Lower leg skin (tissue), 4 donors: Measurements from ENCODE around the gene METTL6. TPM values are rescaled to one million over a fixed set of nuclear protein-coding genes. Genes with fewer than 3 reads are reported as not detected.

Experiments used
- DNase-seq, 2 donors: peaks; one replicate each; pipeline ENCODE4 v3.0.0-alpha.2; 2019; ENCODE audit warnings: low spot score in 2 of 2
- H3K4me3 ChIP-seq: fragments of 200-600 bp; sonication (generic); 2 replicates; pipeline ENCODE4 v1.5.1; 2017; ENCODE audit warnings: mild to moderate bottlenecking, low read depth; ENCODE audit not compliant: poor library complexity, severe bottlenecking
- POLR2A ChIP-seq, 2 donors: fragments of 450-650 bp; IDR thresholded peaks; one replicate each; pipeline ENCODE4 v1.6.1; 2016 to 2017; ENCODE audit warnings: antibody characterized with exemption in 2 of 2, mild to moderate bottlenecking in 1 of 2, moderate library complexity in 1 of 2
- WGBS, 2 donors: methylation state at CpG; one replicate each; pipeline ENCODE4 v1.1.5; 2018; 5-methylcytosine and 5-hydroxymethylcytosine counted together
- intact Hi-C: fragments of 100-400 bp; cut with DNase I; formaldehyde crosslinking; loops from one replicate; pipeline ENCODE4 v1.15.0; 2023; ENCODE audit warnings: low total_unique reads
- total RNA-seq, 4 donors: library from RNA; depleted of rRNA; stranded (reverse); fragments of >200 nt; gene quantifications; one replicate each; pipeline ENCODE4 v1.1.0, GENCODE V29; 2016
- TF ChIP-seq, protein P1 (sequence below), 3 donors: fragments of 450-650 bp; IDR thresholded peaks; one replicate each; pipeline ENCODE4 v1.5.1; 2016; ENCODE audit warnings: antibody characterized with exemption in 3 of 3, mild to moderate bottlenecking in 3 of 3, moderate library complexity in 2 of 3

The METTL6 gene
- total RNA-seq, 4 donors from 2014 or later = 4.9 to 15.2 (median 7.9) TPM

DNA sequence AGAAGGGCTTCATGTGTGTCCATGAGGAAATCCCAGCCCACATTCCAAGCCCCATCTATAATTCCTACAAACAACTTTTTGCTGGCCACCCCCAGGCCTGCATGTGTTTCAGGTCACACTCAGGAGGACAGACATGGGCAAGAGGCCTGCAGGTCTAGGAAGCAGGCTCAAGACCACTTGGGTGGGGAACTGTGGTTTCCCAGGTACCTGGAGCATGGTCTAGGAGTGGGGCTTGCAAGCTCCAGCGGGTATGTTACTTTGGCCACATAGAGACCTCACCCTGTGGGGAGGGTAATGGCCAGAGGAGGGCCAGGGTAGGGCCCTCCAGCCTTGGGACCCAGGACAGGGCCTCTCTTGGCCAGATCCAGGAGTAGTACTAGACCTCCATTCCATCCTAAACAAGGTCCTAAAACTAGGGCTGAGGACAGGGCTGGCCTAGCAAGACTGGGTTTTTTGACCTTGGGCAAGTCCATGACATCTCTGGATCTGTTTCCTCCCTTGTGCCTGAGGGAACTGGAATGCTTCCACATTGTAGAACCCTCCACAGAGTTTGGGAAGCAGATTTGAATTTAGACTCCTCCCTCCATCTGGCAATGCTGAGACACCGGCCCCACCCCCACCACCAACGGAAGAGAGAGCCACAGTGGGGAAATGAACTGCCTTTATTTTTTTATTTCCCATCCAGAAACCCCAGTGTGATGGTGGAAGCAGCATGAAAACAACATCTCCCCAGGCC lies 22.3 kb upstream of the METTL6 start:
- WGBS, 2 donors = 74 to 90% methylated on average over 3 of the region's 3 CpGs
- TF ChIP-seq, protein P1, sequence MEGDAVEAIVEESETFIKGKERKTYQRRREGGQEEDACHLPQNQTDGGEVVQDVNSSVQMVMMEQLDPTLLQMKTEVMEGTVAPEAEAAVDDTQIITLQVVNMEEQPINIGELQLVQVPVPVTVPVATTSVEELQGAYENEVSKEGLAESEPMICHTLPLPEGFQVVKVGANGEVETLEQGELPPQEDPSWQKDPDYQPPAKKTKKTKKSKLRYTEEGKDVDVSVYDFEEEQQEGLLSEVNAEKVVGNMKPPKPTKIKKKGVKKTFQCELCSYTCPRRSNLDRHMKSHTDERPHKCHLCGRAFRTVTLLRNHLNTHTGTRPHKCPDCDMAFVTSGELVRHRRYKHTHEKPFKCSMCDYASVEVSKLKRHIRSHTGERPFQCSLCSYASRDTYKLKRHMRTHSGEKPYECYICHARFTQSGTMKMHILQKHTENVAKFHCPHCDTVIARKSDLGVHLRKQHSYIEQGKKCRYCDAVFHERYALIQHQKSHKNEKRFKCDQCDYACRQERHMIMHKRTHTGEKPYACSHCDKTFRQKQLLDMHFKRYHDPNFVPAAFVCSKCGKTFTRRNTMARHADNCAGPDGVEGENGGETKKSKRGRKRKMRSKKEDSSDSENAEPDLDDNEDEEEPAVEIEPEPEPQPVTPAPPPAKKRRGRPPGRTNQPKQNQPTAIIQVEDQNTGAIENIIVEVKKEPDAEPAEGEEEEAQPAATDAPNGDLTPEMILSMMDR (IDR thresholded peaks at IDR 0.05) = no peak
- TF ChIP-seq POLR2A (IDR thresholded peaks at IDR 0.05) = no peak
- peak in 1 of 2 donors; percentile 57 for DNase-seq
- no peak overlapping the region for H3K4me3 ChIP-seq
- intact Hi-C loops = no loop called here

DNA sequence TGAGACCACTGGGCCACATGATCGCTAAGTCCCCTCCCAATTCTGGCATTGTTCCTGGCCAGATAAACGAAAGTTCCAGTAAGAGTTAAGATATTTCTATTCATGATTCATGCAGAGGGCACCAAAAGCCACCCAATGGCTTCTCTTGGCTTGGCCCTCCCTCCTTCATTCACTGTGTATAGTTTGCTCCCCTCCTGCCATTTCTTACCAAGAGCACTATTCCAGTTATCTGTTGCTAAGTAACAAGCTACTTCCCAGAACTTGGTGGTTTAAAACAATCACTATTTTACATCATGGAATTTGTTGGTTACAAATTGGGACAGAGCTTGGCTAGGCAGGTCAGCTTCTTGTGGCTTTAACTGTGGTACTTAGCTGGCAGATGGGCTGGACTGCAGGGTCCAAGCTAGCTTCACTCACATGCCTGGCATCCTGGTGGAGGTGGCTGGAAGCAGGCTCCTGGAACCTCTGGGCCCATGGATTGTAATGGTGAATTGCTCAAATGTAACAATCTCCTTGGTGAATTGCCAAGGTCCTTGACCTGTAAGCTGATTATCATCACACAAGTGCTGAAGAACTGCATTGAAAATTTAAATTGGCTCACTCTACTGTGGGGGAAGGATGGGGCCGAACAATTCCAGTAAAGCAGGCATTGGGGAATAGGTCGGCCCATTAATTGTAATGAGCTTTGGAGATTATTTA lies 16.6 kb upstream of the METTL6 start:
- TF ChIP-seq, protein P1 (IDR thresholded peaks at IDR 0.05) = no peak
- TF ChIP-seq POLR2A (IDR thresholded peaks at IDR 0.05) = no peak
- peak in 1 of 2 donors; percentile 31 for DNase-seq
- intact Hi-C loops = no loop called here
- WGBS, 2 donors = 77 to 84% methylated on average over 4 of the region's 4 CpGs
- H3K4me3 ChIP-seq = no peak overlapping the region

DNA sequence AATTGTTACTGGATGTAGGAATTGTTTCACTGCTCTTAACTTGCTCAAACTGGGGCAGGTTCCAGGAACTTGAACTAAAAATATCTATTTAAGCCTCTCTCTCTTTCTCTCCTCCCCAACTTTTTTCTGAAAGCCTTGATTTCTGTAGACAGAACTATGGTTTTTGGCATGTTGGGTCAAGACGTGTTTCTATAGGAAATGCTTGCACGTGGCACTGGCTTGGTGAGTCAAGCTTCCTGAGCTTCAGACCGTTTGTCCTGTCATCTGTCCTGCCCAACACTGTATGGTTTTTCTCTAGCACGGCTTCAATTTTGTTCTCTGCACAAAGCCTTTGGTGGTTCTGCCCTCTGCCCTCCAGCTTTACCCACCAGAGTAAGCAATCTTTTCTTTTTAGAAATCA lies 13.5 kb upstream of the METTL6 start:
- no peak overlapping the region for H3K4me3 ChIP-seq
- no peak for TF ChIP-seq POLR2A (IDR thresholded peaks at IDR 0.05)
- TF ChIP-seq, protein P1 (IDR thresholded peaks at IDR 0.05) = no peak
- intact Hi-C loops = no loop called here
- 57 to 58% methylated on average over 4 of the region's 4 CpGs for WGBS, 2 donors
- peak in 1 of 2 donors; percentile 34 for DNase-seq

DNA sequence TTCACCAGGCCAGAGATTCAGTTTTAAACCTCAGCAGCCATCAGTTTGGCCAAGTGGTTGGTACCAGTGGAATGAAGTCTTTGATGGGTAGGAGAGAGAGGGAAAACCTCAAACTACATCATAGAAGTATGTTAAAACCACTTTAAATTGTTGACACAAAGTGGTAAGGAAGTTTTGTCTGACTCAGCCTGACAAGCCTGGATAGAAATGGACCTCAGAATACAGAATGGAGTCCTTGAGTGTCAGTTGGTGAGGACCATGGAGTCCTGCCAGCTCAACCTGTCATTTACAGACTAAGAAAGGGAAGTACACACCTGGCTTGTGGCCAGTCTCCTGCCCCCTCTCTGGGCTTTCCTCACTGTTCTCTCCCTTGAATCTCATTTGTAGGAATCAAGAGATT lies 12.1 kb upstream of the METTL6 start:
- no peak for DNase-seq
- H3K4me3 ChIP-seq = no peak overlapping the region
- intact Hi-C loops = no loop called here
- TF ChIP-seq, protein P1 (IDR thresholded peaks at IDR 0.05) = no peak
- no peak for TF ChIP-seq POLR2A (IDR thresholded peaks at IDR 0.05)

DNA sequence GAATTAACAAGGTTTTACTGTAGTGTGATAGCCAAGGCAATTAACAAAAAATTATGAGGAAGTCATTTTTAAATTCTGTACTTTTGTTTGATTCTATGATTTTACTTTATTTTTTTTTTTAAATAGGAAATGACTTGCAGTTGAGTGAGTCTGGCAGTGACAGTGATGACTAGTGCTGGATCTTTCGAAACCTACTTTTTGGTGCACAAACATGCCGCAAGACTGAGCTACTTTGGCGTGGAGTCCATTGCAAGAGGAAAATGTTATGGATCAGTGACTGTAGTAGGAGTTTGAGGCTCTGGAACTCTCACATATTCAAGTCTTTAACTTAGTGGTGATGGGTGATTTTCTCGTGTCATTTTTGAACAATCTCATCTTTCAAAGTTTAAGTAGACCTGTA lies 11.6 kb upstream of the METTL6 start:
- WGBS, 2 donors = 79 to 86% methylated on average over 4 of the region's 4 CpGs
- DNase-seq = no peak
- intact Hi-C loops = no loop called here
- no peak overlapping the region for H3K4me3 ChIP-seq
- TF ChIP-seq POLR2A (IDR thresholded peaks at IDR 0.05) = no peak
- TF ChIP-seq, protein P1 (IDR thresholded peaks at IDR 0.05) = no peak
